ENCODE results near the gene HELZ2. TPM values are rescaled to one million over a fixed set of nuclear protein-coding genes. Genes with fewer than 3 reads are reported as not detected.

The HELZ2 gene
- total and polyA plus RNA-seq, 2 donors (not counting 1 experiment from before 2014, with no cell fraction given), result 36.3 to 52.6 TPM

- ATAC-seq (ENCODE audit: low read depth) (no peak), DNase-seq (no peak)
- Mint-ChIP-seq H3K27me3 (no peaks in the 10 kb centered on the region), H3K4me3 (no peak overlapping the region), H3K9me3 (ENCODE audit: insufficient read depth) (no peaks in the 10 kb centered on the region), H3K4me1 (peaks cover 8% of the 10 kb centered on the region), H3K27ac (no peak overlapping the region)
- ChIA-PET CTCF (no interaction called here), POLR2A (interaction anchor here (0.7 kb wide), 2 partner anchors 43 to 61 kb away, joined by 3 to 6 read pairs; no protein-coding TSS in a partner anchor)
- TF ChIP-seq EZH2 (IDR thresholded peaks at IDR 0.05; ENCODE audit: borderline replicate concordance, insufficient read depth, low read depth, low read length, poor library complexity, severe bottlenecking) (no peak), CTCF (IDR thresholded peaks at IDR 0.05) (no peak)
- Histone ChIP-seq H3K36me3 (replicated peaks in 1 of 2; ENCODE audit: control extremely low read depth in 1 of 2, control insufficient read depth in 1 of 2, extremely low read depth in 1 of 2, insufficient read depth in 2 of 2, low read length in 1 of 2) (peaks cover 4 to 58% of the 10 kb centered on the region in 2 experiments), H3K4me1 (ENCODE audit: control insufficient read depth in 2 of 2, insufficient read depth in 2 of 2, low read length in 2 of 2) (peaks cover 0 to 8% of the 10 kb centered on the region in 2 donors), H4K20me1 (ENCODE audit: control insufficient read depth, insufficient read depth, low read length, poor library complexity, severe bottlenecking) (peaks cover 12% of the 10 kb centered on the region), H3K4me2 (replicated peaks; ENCODE audit: low read depth, low read length, poor library complexity, severe bottlenecking) (no peak overlapping the region), H3K9me3 (ENCODE audit: control extremely low read depth in 1 of 3, control insufficient read depth in 2 of 3, insufficient read depth in 1 of 3, low read length in 2 of 3) (peaks cover 0 to 9% (median 0%) of the 10 kb centered on the region in 3 donors), H3K9ac (ENCODE audit: low read length) (no peak overlapping the region), H3K4me3 (ENCODE audit: control extremely low read depth in 1 of 5, extremely low read depth in 1 of 5, insufficient read depth in 1 of 5, low read depth in 2 of 5, low read length in 4 of 5) (no peak overlapping the region), H3K27me3 (replicated peaks in 1 of 4; ENCODE audit: control extremely low read depth in 1 of 4, control insufficient read depth in 3 of 4, insufficient read depth in 4 of 4, low read length in 3 of 4) (no peaks in the 10 kb centered on the region), H2AFZ (ENCODE audit: insufficient read depth, low read depth, low read length, poor library complexity, severe bottlenecking) (no peak overlapping the region), H3K79me2 (ENCODE audit: control insufficient read depth, insufficient read depth, low read length) (peaks cover 6% of the 10 kb centered on the region), H3K27ac (ENCODE audit: low read length in 2 of 2) (no peak overlapping the region)
- intact Hi-C loops (cut with micrococcal nuclease), result no loop called here
- WGBS (ENCODE audit: insufficient coverage), result 97% methylated on average over 25 of the region's 27 CpGs
These were observed 25.5 kb upstream of the HELZ2 start for GRCh38 chr20:63599396-63600050.
